ENCODE measurements around the gene PDZK1IP1.
A peak's percentile ranks its signal among the peaks of the same experiment; 100 is the strongest.
"Not testable (repeated sequence)": the region's sequence is repeated elsewhere in the genome, so short reads cannot be mapped to it uniquely, and the experiment has no call there.

The PDZK1IP1 gene

GRCh38 chr1:47181095-47181954, 8.5 kb downstream of the PDZK1IP1 start:
- DNase-seq (ENCODE audit: low read depth in 2 of 2): no peak

- no peak for DNase-seq (ENCODE audit: low read depth in 2 of 2)
These were observed 9.2 kb downstream of the PDZK1IP1 start for GRCh38 chr1:47180603-47181094.

- no peak for DNase-seq (ENCODE audit: low read depth in 2 of 2)
These were observed 9.8 kb downstream of the PDZK1IP1 start for GRCh38 chr1:47179988-47180563.

GRCh38 chr1:47179017-47179987, 10.5 kb downstream of the PDZK1IP1 start:
- DNase-seq (ENCODE audit: low read depth in 2 of 2): peak; percentile 74 to 76

- no peak for DNase-seq (ENCODE audit: low read depth in 2 of 2)
These were observed 11.2 kb downstream of the PDZK1IP1 start for GRCh38 chr1:47178654-47179016.

- no peak for DNase-seq (ENCODE audit: low read depth in 2 of 2)
These were observed 11.8 kb downstream of the PDZK1IP1 start for GRCh38 chr1:47178020-47178419.

GRCh38 chr1:47175227-47175934, 14.5 kb downstream of the PDZK1IP1 start:
- peak; percentile 26 to 38 for DNase-seq (ENCODE audit: low read depth in 2 of 2)

GRCh38 chr1:47174656-47175020, 15.2 kb downstream of the PDZK1IP1 start:
- DNase-seq (ENCODE audit: low read depth in 2 of 2): no peak

- no peak for DNase-seq (ENCODE audit: low read depth in 2 of 2)
These were observed 17.1 kb downstream of the PDZK1IP1 start for GRCh38 chr1:47172782-47173181.

- DNase-seq (ENCODE audit: low read depth in 2 of 2): no peak
These were observed 25.3 kb downstream of the PDZK1IP1 start for GRCh38 chr1:47164552-47164951.

GRCh38 chr1:47161298-47162040, 28.4 kb downstream of the PDZK1IP1 start:
- DNase-seq (ENCODE audit: low read depth in 2 of 2): no peak

GRCh38 chr1:47160716-47161115, 29.1 kb downstream of the PDZK1IP1 start:
- no peak for DNase-seq (ENCODE audit: low read depth in 2 of 2)

GRCh38 chr1:47157957-47158356, 31.9 kb downstream of the PDZK1IP1 start:
- DNase-seq (ENCODE audit: low read depth in 2 of 2): not testable (repeated sequence)

- not testable (repeated sequence) for DNase-seq (ENCODE audit: low read depth in 2 of 2)
These were observed 33.4 kb downstream of the PDZK1IP1 start for GRCh38 chr1:47156457-47156856.

- not testable (repeated sequence) for DNase-seq (ENCODE audit: low read depth in 2 of 2)
These were observed 40.7 kb downstream of the PDZK1IP1 start for GRCh38 chr1:47149162-47149561.

GRCh38 chr1:47147047-47147785, 42.6 kb downstream of the PDZK1IP1 start:
- DNase-seq (ENCODE audit: low read depth in 2 of 2): no peak

- not testable (repeated sequence) for DNase-seq (ENCODE audit: low read depth in 2 of 2)
These were observed 43.3 kb downstream of the PDZK1IP1 start for GRCh38 chr1:47146495-47146894.

GRCh38 chr1:47143654-47144053, 46.2 kb downstream of the PDZK1IP1 start:
- not testable (repeated sequence) for DNase-seq (ENCODE audit: low read depth in 2 of 2)

GRCh38 chr1:47140358-47140757, 49.5 kb downstream of the PDZK1IP1 start:
- not testable (repeated sequence) for DNase-seq (ENCODE audit: low read depth in 2 of 2)
